KMS-11 (cell line): Measurements from ENCODE around the gene ZNF608.

ENCODE experiments used
- H2AFZ ChIP-seq: fragments of 200-600 bp; sonication (generic); 2 replicates; pipeline ENCODE4 v1.6.1; 2016; ENCODE audit warnings: antibody characterized with exemption, mixed run types, low read depth
- H3K27ac ChIP-seq: fragments of 200-600 bp; sonication (generic); 2 replicates; pipeline ENCODE4 v1.6.1; 2016; ENCODE audit warnings: mild to moderate bottlenecking, mixed run types
- H3K27me3 ChIP-seq: fragments of 200-600 bp; sonication (generic); 2 replicates; pipeline ENCODE4 v1.6.1; 2017; ENCODE audit warnings: mild to moderate bottlenecking, low read depth, mixed run types, moderate library complexity; ENCODE audit not compliant: insufficient read depth
- H3K36me3 ChIP-seq: fragments of 200-600 bp; sonication (generic); 2 replicates; pipeline ENCODE4 v1.6.1; 2017; ENCODE audit warnings: mild to moderate bottlenecking, mixed run types; ENCODE audit not compliant: insufficient read depth
- H3K4me1 ChIP-seq: fragments of 200-600 bp; sonication (generic); 2 replicates; pipeline ENCODE4 v1.6.1; 2016; ENCODE audit warnings: mild to moderate bottlenecking, low read depth, mixed run types; ENCODE audit not compliant: poor library complexity, severe bottlenecking
- H3K4me2 ChIP-seq: fragments of 200-600 bp; sonication (generic); 2 replicates; pipeline ENCODE4 v1.7.0; 2016; ENCODE audit warnings: mild to moderate bottlenecking, mixed run types
- H3K4me3 ChIP-seq: fragments of 200-600 bp; sonication (generic); IDR thresholded peaks from 2 replicates; pipeline ENCODE4 v1.6.1; 2017; ENCODE audit warnings: low read depth, low read length, mixed read lengths; ENCODE audit not compliant: insufficient read depth
- H3K79me2 ChIP-seq: fragments of 200-600 bp; sonication (generic); 2 replicates; pipeline ENCODE4 v1.6.1; 2016; ENCODE audit warnings: low read depth, mixed run types; ENCODE audit not compliant: insufficient read depth
- H3K9ac ChIP-seq: fragments of 200-600 bp; sonication (generic); 2 replicates; pipeline ENCODE4 v1.6.1; 2016; ENCODE audit warnings: mild to moderate bottlenecking, mixed run types
- H4K20me1 ChIP-seq: fragments of 200-600 bp; sonication (generic); 2 replicates; pipeline ENCODE4 v1.6.1; 2016; ENCODE audit warnings: mild to moderate bottlenecking, mixed run types; ENCODE audit not compliant: insufficient read depth
- TF ChIP-seq, protein P1 (sequence below): fragments of 200-600 bp; sonication (generic); conservative IDR thresholded peaks from 2 replicates; pipeline ENCODE4 v1.6.1; 2017; ENCODE audit warnings: low read depth, mild to moderate bottlenecking, antibody characterized with exemption, low read length, moderate library complexity, mixed read lengths

The ZNF608 gene

DNA sequence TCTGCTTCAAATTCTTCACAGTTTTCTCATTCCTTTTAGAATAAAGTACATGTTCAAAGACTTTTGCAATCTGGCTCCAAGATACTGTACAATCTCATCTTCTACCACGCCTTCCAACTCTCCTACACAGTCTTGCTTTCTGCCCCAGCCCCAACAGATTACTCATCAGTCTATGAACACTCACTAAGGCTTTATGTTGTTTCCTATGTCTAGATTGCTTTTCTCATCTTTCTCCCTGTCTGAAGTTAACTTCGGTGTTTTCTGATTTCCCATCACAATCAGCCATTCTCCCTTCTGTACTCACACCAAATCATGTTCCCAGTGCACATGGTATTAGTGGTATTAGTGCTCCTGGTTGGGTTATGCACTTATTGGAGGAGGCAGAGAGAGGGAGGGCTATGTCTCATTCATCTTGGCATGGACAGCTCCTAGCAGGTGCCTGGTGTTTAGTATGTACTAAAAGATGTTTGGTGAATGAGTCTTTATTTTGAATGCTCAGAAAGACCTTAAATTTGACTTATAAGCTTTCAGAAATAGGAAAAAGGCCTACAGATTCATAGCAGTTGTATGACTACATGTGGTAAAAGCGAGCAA is 44.0 kb upstream of the ZNF608 start:
- Histone ChIP-seq H3K4me2 (no peak overlapping the region), H3K36me3 (no peaks in the 10 kb centered on the region), H3K4me1 (no peaks in the 10 kb centered on the region), H2AFZ (no peak overlapping the region), H3K27me3 (no peaks in the 10 kb centered on the region), H3K79me2 (no peaks in the 10 kb centered on the region), H3K9ac (no peak overlapping the region), H3K27ac (no peak overlapping the region), H3K4me3 (no peak overlapping the region), H4K20me1 (no peaks in the 10 kb centered on the region)
- TF ChIP-seq, protein P1, sequence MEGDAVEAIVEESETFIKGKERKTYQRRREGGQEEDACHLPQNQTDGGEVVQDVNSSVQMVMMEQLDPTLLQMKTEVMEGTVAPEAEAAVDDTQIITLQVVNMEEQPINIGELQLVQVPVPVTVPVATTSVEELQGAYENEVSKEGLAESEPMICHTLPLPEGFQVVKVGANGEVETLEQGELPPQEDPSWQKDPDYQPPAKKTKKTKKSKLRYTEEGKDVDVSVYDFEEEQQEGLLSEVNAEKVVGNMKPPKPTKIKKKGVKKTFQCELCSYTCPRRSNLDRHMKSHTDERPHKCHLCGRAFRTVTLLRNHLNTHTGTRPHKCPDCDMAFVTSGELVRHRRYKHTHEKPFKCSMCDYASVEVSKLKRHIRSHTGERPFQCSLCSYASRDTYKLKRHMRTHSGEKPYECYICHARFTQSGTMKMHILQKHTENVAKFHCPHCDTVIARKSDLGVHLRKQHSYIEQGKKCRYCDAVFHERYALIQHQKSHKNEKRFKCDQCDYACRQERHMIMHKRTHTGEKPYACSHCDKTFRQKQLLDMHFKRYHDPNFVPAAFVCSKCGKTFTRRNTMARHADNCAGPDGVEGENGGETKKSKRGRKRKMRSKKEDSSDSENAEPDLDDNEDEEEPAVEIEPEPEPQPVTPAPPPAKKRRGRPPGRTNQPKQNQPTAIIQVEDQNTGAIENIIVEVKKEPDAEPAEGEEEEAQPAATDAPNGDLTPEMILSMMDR, result no peak

DNA sequence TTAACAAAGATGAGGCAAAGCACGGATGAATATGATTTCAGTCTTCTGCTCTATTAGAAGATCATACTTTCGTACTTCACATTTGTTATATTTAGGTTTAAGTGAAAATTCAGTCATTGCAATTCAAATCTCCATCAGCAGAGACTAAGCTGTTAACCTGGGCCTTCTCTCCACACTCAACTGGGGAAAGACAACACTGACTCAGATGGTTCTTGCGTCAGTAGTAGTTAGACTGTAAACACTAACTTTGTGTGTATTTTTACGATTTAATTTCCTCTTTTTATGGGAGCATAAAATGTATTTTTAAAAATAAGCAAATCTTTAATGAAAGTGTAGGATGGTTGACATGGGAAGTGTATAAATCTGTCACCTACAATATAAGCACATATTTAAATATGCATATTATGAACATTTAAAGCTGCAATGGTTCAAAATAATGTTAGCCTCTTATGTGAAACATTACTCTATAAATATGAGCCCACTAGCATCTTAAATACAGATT is 42.7 kb upstream of the ZNF608 start:
- H3K79me2 ChIP-seq, result no peaks in the 10 kb centered on the region
- no peaks in the 10 kb centered on the region for H3K36me3 ChIP-seq
- H3K4me3 ChIP-seq, result no peak overlapping the region
- H3K9ac ChIP-seq, result no peak overlapping the region
- H4K20me1 ChIP-seq, result no peaks in the 10 kb centered on the region
- H3K4me2 ChIP-seq, result no peak overlapping the region
- no peak overlapping the region for H3K27ac ChIP-seq
- no peaks in the 10 kb centered on the region for H3K27me3 ChIP-seq
- H3K4me1 ChIP-seq, result no peaks in the 10 kb centered on the region
- TF ChIP-seq, protein P1, result no peak
- no peak overlapping the region for H2AFZ ChIP-seq

DNA sequence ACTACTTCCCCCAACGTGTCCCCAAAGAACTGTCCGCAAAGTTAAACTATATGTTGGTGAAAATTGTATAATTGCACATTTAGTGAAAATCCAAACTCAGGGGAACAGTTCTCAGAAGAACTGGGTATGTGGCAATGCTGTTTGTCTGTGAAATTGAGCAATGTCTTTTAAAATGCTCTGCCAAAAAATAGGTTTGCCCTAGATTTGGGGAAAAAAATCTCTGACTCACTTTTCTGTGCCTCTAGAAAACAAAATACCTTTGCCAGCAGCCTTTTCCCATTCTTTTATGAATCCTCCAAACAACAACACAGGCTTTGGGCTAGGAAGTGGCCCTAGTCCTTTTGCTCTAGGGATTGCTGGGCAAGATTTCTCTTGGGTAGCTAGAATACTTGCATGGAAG is 37.4 kb upstream of the ZNF608 start:
- Histone ChIP-seq H3K4me3 (no peak overlapping the region), H3K27ac (no peak overlapping the region), H3K27me3 (no peaks in the 10 kb centered on the region), H2AFZ (no peak overlapping the region), H3K79me2 (no peaks in the 10 kb centered on the region), H4K20me1 (no peaks in the 10 kb centered on the region), H3K4me1 (no peaks in the 10 kb centered on the region), H3K4me2 (no peak overlapping the region), H3K36me3 (no peaks in the 10 kb centered on the region; the same call in 1 of the 2 replicates), H3K9ac (no peak overlapping the region)
- TF ChIP-seq, protein P1, result no peak

DNA sequence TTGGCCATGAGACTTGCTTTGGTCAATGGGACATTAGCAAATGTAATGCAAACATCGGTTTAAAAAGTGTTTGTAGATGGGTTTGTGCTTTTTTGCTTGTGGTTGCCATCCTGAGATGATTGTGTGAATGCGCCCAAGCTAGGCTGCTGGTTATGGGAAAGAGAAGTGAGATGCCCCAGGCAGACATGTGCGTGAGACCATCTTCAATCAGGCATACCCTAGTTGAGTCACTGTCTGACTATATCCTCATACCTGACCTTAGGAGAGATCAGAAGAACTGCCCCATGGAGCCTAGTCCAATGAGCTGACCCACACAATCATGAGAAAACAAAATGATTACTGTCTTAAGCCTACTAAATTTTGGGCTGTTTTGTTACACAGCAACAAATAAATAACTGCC is 36.8 kb upstream of the ZNF608 start:
- no peak overlapping the region for H3K27ac ChIP-seq

More for the DNA sequence above, 36.8 kb upstream of the ZNF608 start:
- no peaks in the 10 kb centered on the region for H4K20me1 ChIP-seq
- H3K4me3 ChIP-seq, result no peak overlapping the region
- TF ChIP-seq, protein P1, result no peak
- H3K4me2 ChIP-seq, result no peak overlapping the region
- H3K4me1 ChIP-seq, result no peaks in the 10 kb centered on the region
- H3K79me2 ChIP-seq, result no peaks in the 10 kb centered on the region
- no peaks in the 10 kb centered on the region; the same call in 1 of the 2 replicates for H3K36me3 ChIP-seq
- H2AFZ ChIP-seq, result no peak overlapping the region
- H3K9ac ChIP-seq, result no peak overlapping the region
- H3K27me3 ChIP-seq, result no peaks in the 10 kb centered on the region
